ENCODE results near the gene BCR.
"Not testable (repeated sequence)": the region's sequence is repeated elsewhere in the genome, so short reads cannot be mapped to it uniquely, and the experiment has no call there.

BCR gene

DNA sequence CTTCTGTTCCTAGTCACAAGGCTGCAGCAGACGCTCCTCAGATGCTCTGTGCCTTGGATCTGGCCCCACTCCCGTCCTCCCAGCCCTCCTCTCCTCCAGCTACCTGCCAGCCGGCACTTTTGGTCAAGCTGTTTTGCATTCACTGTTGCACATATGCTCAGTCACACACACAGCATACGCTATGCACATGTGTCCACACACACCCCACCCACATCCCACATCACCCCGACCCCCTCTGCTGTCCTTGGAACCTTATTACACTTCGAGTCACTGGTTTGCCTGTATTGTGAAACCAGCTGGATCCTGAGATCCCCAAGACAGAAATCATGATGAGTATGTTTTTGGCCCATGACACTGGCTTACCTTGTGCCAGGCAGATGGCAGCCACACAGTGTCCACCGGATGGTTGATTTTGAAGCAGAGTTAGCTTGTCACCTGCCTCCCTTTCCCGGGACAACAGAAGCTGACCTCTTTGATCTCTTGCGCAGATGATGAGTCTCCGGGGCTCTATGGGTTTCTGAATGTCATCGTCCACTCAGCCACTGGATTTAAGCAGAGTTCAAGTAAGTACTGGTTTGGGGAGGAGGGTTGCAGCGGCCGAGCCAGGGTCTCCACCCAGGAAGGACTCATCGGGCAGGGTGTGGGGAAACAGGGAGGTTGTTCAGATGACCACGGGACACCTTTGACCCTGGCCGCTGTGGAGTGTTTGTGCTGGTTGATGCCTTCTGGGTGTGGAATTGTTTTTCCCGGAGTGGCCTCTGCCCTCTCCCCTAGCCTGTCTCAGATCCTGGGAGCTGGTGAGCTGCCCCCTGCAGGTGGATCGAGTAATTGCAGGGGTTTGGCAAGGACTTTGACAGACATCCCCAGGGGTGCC is 109.8 kb downstream of the BCR start:
- DNase-seq (ENCODE audit: low spot score) = peak; percentile 40

DNA sequence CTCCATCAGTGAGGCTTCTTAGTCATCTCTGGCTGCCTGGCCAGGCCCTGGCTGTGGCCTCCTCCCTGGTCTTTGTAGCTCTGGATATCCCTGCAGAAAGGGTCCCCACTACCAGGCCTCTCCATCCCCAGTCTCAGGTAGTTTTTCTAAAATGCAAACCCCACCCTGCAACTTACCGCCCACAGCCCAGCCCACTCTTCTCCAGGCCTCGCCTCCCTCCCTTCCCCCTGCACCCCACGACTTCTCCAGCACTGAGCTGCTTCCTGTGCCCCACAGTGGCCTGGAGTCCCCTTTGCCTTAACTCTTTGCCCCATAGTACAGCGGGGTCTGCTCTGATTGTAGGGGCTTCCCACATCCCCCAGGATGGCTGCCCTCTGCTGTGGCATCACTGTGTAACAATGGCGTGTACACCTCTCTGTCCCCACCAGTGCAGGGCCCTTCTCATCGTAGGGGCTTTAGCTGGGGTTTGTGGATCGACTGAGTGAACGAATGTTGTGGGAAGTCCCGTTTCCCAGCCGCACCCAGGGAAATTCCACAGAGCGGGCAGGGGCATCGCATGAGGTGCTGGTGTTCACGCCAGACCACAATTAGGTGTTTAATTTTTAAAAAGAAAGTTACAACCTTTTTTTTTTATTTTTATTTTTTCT is 111.6 kb downstream of the BCR start:
- no peak for DNase-seq (ENCODE audit: low spot score)

DNA sequence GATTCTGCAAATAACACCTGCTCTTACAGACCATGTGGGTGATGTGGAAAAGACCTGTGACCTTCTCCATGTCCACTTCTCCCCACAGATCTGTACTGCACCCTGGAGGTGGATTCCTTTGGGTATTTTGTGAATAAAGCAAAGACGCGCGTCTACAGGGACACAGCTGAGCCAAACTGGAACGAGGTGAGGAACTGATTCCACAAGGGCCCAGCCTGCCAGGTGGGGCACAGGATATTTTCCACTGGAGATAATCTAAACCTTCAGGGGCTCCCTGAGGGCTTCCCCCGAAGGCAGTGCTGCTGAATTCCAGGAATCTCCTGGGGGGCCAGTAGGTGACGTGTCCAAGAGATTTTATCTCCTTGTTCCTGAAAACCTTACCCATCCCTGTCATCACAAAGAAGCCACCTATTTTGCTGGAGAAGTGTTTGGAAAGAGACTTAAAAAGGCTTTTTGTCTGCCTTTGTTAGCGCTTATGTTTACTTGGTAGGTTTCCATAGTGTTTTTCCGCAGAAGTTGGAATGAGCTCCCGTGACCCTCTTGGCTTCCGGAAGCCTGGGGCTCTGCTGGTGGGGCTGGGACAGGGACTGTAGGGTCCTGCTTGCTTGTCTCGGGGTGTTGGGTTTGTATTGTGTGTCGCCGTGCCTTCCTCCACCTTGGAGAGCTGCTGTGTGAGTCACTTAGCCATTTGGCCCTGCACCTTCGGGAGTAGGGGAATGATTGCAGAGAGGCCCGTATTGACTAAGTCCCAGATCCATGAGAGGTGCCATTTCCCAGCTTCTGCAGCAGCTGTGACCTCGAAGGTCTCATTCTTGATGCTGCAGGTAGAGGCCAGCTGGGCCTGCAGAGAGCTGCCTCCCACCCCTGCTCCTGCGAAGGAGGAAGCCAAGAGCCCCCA is 112.4 kb downstream of the BCR start:
- no peak for DNase-seq (ENCODE audit: low spot score)

DNA sequence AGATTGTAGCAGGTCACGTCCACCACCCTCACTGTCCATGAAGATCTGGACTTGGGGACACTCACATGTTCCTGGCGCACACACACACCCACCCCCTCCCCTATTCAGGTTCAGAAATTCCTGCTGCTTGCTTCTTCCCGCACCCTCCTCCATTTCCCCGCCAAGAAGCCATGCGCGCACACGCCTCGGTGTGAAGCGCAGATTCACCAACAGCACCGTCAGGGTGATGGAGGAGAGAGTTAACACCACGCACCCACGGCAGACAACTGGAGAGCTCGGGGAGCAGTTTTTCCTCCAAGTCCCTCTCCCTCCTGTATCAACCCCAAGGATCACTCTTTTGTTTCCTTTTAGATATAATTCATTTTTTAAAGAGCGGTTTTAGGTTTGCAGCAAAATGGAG is 113.4 kb downstream of the BCR start:
- DNase-seq (ENCODE audit: low spot score) = no peak

DNA sequence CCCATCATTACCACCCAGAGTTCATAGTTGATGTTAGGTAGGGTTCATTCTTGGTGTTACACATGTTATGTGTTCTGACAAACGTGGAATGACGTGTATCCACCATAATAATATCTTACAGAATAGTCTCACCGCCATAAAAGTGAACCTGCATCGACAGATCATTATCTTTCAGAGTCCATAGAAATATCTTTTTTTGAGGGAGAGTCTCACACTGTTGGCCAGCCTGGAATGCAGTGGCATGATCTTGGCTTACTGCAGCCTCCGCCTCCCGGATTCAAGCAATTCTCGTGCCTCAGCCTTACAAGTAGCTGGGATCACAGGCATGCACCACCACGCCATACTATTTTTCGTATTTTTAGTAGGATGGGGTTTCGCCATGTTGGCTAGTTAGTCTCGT is 113.9 kb downstream of the BCR start:
- DNase-seq (ENCODE audit: low spot score) = no peak

DNA sequence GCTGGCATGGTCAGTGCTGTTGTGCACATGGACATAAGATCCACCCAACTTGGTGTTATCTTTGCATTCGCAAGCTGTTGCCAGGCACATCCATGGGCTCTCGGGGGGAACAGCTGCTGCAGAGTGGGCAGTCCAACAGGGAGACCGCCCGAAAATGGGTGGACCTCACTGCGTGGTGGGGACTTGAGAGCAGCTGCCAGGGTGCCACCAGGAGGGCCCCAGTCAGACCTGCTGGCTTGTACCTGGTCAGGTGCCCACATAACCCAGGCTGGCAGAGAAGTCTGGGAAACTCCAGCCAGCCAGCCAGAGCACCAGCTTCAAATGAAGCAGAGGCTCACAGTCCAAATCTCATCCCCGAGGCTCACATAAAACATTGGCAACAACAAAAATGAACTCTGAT is 120.2 kb downstream of the BCR start:
- no peak for DNase-seq (ENCODE audit: low spot score)

DNA sequence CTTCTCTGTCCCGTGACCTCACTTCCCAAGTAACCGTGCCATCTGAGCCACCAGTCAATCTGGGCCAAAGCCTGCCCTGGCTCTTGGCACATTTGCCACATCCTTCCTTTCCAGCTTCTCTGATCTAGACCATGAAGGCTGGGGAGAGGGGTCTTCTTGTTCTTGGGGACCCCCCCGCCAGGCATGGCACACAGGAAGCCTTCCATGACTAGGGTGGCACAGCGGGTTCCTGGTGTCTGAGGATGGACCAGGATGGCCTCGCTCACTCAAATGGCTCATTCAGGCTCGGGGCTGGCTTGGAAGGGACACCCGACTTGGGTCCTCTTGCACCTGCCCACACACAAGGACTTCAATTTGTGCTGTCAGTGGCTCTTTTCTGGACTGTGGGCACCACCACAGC is 121.3 kb downstream of the BCR start:
- DNase-seq (ENCODE audit: low spot score) = no peak

DNA sequence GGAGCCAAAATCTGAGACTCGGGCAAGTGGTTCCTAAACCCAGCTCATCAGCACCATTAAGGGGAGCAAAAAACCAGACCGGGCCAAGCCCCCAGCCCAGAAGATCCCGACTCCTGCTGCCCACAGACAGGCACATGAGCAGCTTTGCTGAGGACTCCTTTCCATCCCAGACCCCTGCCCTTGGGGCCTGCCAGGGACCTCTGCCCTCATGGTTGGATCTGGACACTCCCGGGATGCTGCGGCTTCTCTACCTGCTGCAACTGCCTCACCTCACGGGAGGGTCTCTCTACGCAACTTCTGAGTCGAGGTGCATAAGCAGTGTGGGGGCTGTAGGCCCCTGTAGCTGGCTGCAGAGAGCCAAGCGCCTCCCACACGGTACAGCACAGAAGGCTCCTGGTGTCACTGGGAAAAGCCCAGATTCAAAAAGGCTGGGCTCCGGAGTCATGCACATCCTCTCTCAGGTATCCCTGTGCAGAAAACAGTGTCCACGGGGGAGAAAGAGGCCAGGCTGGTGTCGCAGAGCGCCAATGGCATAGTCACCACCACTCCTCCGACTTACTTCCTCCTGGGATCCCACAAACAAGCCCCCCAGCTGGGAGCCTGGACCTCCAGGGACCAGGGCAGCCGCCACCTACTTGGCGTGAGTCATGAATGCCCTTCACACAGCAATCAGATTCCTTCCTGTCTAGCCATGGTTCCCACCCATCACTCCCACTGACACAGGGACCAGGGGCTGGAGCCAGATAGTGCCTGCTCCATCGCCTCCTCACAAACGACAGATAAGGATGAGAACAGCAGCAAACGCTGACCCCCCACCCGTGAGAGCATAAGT is 122.1 kb downstream of the BCR start:
- DNase-seq (ENCODE audit: low spot score) = no peak

DNA sequence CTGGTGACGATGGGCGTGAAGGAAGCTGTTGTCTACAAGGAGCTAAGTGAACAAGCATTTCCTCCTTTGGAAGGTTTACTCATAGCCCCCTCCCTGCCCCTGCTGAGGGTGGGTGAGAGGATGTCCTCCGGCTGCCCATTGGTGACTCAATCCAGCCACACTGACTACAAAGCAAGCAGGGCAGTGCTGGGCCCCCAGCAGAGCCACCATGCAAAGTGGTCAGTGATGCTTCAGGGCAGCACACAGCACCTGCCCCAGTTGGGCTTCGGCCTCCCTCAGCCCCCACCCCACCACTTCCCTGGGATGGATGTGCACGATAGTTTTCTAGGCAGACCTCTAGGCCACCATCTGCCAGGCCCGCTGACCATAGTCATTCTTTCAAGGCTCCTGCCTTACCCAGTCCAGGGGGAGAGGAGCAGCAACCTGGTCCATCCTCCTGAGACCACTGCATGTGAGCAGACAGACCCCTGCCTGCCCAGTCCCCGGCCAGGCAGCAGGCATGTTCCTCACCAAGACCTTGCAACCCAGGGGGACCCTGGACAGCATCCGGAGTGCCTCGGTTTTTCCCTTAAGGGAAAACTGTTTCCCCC is 125.1 kb downstream of the BCR start:
- no peak for DNase-seq (ENCODE audit: low spot score)

DNA sequence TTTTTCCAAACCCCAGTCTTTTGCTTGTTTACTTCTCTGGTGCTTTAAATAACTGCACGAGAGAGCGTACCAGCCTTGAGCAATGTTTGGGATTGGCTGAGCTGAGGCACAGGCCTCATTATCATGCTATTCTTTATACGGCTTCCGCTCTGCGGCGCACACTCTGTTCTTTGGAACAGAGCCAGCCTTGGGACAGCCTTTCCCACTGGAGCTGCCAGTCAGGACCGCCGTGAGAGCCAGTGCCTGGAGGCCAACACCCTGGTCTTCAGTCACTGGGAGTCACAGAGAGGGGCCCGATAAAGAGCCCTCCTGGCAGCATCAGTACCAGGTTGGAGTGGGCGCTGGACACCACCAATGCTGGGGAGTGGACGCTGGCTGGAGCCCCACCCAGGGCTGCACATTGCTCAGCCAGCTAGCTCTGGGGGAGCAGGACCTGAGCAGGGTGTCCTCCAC is 125.6 kb downstream of the BCR start:
- no peak for DNase-seq (ENCODE audit: low spot score)

DNA sequence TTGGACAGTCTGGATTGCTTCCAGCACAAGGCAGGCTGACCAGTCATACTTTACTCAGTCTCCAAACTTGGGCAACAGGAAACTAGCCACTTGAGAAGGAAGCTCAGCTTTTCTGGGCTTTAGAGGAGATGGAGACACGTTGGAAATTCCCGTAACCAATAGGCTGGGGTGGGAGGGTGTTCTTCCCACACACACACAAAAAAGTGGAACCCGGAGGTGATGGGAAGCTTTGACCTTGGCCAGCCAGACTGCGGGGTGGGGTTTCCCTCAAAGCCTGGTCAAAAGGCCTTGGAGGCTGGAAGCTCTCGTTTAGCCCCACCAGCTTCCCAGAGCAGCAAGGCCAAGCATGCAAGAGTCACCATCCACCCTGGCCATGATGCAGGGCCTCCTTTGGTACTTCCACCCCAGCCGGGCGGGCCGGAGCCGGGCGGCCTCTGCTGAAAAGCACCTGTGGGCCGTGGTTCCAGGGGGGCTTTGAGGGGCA is 126.2 kb downstream of the BCR start:
- DNase-seq (ENCODE audit: low spot score) = no peak

DNA sequence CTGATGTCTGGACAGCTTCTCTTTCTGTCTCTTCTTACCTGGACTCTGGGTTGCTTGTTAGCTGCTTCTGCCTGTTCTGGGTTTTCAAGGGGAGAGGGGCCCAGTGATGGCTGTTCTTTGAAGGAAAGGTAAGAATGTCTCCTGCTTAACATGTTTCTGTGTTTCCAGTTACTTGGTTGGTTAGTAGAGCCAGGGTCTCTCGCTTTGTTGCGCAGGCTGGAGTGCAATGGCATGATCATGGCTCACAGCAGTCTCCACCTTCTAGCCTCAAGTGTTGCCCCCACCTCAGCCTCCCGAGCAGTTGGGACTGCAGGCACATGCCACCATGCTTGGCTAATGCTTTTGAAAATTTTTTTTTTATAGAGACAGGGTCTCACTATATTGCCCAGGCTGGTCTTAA is 126.6 kb downstream of the BCR start:
- no peak for DNase-seq (ENCODE audit: low spot score)

DNA sequence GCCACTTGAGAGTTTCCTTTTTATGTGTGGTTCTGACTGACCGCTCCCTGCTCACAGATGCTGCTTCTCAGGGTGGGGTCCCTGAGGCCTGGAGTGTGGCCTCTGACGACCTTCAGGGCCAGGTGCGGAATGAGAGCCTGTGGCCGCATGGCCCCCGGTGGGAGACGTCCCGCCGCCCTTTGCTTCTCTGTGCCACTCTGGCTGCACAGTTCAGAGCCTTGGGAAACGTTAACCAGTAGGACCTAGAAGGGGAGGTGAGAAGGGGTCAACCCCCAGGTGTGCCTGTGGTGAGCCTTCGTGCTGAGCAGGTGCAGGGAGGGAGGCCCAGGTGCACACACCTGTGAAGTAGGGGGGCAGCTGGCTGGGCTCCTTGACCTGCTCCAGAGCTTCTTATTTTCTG is 127.2 kb downstream of the BCR start:
- DNase-seq (ENCODE audit: low spot score) = not testable (repeated sequence)

DNA sequence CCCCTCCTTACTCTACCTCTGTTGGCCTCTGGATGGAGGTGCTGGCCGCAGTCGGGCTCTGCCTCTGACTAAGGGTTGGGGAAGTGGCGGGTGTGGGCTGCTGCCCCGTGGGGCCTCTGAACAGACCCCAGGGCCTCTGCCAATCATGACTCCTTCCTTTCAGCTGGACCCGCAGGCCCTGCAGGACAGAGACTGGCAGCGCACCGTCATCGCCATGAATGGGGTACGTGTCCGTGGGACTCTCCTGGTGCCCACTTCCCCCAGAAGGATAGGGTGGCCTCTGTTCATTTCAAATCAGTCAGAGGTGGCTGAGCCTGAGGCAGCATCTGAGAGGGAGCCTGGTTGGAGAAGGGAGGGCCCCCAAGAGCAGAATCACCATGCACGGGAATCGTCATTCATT is 129.0 kb downstream of the BCR start:
- DNase-seq (ENCODE audit: low spot score) = not testable (repeated sequence)

DNA sequence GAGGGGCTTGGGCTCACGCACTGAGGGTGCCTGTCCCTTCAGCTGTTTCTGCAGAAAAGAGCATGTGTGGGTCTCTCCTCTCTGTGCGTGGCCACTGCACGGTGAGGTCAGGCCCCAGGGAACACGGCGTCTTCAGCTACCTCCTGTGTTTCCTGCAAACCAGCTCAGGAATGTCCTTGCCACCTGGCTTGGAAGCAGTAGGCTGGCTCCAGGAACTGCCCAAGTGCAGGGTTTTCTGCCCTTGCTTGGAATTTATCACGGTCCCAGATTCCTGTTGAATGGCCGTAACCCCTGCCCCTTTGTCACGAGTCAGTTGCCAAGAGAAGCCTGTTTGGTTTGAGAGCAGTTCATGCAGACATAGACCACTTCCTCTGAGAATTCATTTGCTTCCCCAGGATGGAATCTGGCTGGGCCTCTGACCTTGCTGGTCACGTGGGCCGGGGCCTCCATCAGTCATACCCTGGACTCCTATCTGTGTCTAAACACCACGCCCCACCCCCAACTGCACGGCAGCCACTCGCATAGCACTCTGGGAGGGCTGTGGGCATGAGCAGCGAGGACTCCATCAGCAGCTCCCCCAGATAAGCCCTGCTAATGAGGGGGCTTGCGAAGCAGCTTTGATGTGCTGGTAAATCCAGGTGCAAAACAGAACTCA is 130.3 kb downstream of the BCR start:
- DNase-seq (ENCODE audit: low spot score) = not testable (repeated sequence)

DNA sequence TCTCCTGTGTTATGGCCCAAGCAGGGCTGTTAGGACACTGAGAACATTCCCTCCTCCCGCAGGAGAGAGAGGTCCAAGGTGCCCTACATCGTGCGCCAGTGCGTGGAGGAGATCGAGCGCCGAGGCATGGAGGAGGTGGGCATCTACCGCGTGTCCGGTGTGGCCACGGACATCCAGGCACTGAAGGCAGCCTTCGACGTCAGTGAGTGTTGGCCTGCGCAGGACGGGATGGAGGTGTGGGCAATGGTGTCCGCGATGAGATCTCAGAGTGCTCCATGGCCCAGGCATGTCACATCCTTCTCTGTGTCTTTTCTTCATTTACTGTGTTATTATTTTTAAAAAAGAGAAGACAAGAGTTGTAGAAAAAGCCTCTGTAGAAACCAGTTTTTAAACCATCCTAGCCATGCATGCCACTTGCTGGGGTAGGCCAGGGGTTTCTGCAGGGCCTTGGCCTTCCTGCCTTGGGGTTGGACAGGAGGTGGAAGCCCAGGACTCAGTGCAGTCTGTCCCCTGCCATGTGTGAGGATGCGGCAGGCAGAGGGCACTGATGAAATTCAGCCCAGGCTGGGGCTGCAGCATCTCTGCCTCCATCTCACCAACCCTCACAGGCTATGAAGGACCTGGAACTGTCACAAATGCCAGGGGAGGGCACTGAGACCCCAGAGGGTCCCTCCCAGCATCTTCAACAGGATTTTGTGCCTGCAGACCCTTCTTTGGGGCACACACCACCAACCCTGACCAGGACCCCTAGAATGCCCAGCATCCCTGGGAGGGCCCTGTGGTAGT is 131.5 kb downstream of the BCR start:
- not testable (repeated sequence) for DNase-seq (ENCODE audit: low spot score)

DNA sequence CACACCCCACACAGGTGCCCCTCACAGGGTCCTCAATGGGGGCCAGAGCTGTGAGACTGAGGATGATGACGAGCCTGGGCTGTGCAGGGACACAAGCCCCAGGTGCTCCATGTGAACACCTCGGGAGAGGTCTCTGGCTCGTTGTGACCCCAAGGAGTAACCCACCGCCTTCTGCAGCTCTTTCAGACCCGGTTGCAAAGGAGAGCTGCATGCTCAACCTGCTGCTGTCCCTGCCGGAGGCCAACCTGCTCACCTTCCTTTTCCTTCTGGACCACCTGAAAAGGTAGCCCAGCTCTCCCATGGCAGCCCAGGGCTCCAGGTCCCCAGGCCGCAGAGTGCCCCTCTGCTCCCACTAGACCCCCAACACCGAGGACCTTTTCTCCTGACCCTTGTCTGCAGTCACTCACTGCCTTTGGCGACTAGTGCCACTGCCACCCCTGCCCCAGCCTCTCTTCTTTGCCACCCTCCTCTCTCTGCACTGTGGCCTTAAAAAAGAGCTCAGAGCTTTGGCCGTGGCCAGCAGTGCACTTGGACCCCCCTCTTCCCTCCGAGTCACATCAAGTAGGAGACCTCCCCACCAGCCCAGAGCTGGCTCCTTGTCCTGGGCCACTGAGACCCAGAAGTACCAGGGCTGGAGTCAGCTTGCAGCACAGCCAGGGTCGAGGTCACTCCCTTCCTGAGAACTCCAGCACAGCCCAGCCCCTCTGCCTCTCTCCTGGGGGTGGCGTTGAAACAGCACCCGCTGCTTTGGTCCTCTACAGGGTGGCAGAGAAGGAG is 133.7 kb downstream of the BCR start:
- no peak for DNase-seq (ENCODE audit: low spot score)

DNA sequence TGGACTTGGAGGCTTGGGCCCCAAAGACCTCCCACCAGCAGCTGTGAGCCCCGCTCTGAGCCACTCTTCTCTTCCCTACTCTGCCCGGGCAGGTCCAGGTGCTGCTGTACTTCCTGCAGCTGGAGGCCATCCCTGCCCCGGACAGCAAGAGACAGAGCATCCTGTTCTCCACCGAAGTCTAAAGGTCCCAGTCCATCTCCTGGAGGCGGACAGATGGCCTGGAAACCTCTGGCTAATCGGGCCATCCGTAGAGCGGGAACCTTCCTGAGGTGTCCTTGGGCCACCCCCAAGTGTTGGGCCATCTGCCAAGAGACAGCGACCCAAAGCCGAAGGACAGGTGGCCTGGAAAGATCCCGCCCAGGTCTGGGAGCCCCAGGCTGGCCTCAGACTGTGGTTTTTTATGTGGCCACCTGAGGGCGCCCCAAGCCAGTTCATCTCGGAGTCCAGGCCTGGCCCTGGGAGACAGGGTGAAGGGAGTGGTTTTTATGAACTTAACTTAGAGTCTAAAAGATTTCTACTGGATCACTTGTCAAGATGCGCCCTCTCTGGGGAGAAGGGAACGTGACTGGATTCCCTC is 135.1 kb downstream of the BCR start:
- DNase-seq (ENCODE audit: low spot score) = peak; percentile 31

All from CD4-positive, alpha-beta T cell treated with Interleukin-6 at 100 ng/mL for 8 hours (primary cell).